IMR-90 (cell line): Measurements from ENCODE around the gene MGME1. TPM values are rescaled to one million over a fixed set of nuclear protein-coding genes. Genes with fewer than 3 reads are reported as not detected.

ENCODE experiments used
- ATAC-seq: fragments of 200-7000 bp; cut with Tn5 transposase; 2 replicates; pipeline ENCODE4 v1.9.1; 2020; ENCODE audit warnings: low read depth, mild to moderate bottlenecking, moderate library complexity
- BruUV-seq: library from RNA; stranded (reverse); fragments of 400-500 nt; replicated peaks from 2 replicates; lab custom pipeline; 2021; lab: Mats Ljungman, UMichigan
- CTCF ChIA-PET: fragments of 300-600 bp; formaldehyde crosslinking; extraction: SDS; loops from one replicate; lab custom pipeline; 2021; ENCODE audit warnings: antibody characterized with exemption; lab: Yijun Ruan, JAX
- POLR2A ChIA-PET: fragments of 300-600 bp; sonication (Branson Sonifier 250); formaldehyde crosslinking; loops from one replicate; lab custom pipeline; 2022; ENCODE audit warnings: antibody characterized with exemption; ENCODE audit not compliant: unreplicated experiment; lab: Charles Lee
- DNase-seq: peaks from one replicate; pipeline ENCODE4 v3.0.0; 2013
- H2AFZ ChIP-seq: replicated peaks from 2 replicates; pipeline ENCODE3; 2013; ENCODE audit warnings: low read length, mild to moderate bottlenecking; ENCODE audit not compliant: poor library complexity
- H2AK5ac ChIP-seq: 2 replicates; pipeline ENCODE4 v1.6.1; 2013; ENCODE audit warnings: low read depth, low read length, inconsistent platforms
- H2AK9ac ChIP-seq: replicated peaks from 2 replicates; pipeline ENCODE3; 2013; ENCODE audit warnings: mild to moderate bottlenecking, low read depth, low read length, moderate library complexity; ENCODE audit not compliant: poor library complexity
- H2BK120ac ChIP-seq: 2 replicates; pipeline ENCODE4 v1.6.1; 2013; ENCODE audit warnings: low read depth, low read length, inconsistent platforms
- H2BK15ac ChIP-seq: 3 replicates; pipeline ENCODE4 v1.6.1; 2013; ENCODE audit warnings: low read depth, low read length, inconsistent platforms
- H2BK20ac ChIP-seq: 2 replicates; pipeline ENCODE4 v1.6.1; 2013; ENCODE audit warnings: low read depth, mild to moderate bottlenecking, inconsistent platforms, low read length, moderate library complexity
- H2BK5ac ChIP-seq: 2 replicates; pipeline ENCODE4 v1.6.1; 2013; ENCODE audit warnings: mild to moderate bottlenecking, low read depth, low read length, inconsistent platforms; ENCODE audit not compliant: poor library complexity, severe bottlenecking
- H3K14ac ChIP-seq: replicated peaks from 2 replicates; pipeline ENCODE4 v1.6.1; 2013; ENCODE audit warnings: low read depth, low read length, inconsistent platforms
- H3K18ac ChIP-seq: 2 replicates; pipeline ENCODE4 v1.6.1; 2013; ENCODE audit warnings: low read depth, low read length, control low read depth
- H3K23ac ChIP-seq: 2 replicates; pipeline ENCODE4 v1.6.1; 2013; ENCODE audit warnings: low read depth, low read length, inconsistent platforms
- H3K27ac ChIP-seq: 2 replicates; pipeline ENCODE4 v1.5.1; 2013; ENCODE audit warnings: mild to moderate bottlenecking, control low read depth, low read length; ENCODE audit not compliant: insufficient read depth
- H3K27me3 ChIP-seq: 2 replicates; pipeline ENCODE4 v1.6.1; 2013; ENCODE audit warnings: low read length; ENCODE audit not compliant: control insufficient read depth, insufficient read depth
- H3K36me3 ChIP-seq: 2 replicates; pipeline ENCODE4 v1.6.1; 2013; ENCODE audit warnings: low read length, mixed read lengths; ENCODE audit not compliant: control insufficient read depth, insufficient read depth
- H3K4ac ChIP-seq: 2 replicates; pipeline ENCODE4 v1.6.1; 2013; ENCODE audit warnings: low read depth, low read length, inconsistent platforms
- H3K4me1 ChIP-seq: 2 replicates; pipeline ENCODE4 v1.6.1; 2013; ENCODE audit warnings: low read length, mixed read lengths; ENCODE audit not compliant: control insufficient read depth, insufficient read depth
- H3K4me2 ChIP-seq: 2 replicates; pipeline ENCODE4 v1.6.1; 2013; ENCODE audit warnings: low read depth, mild to moderate bottlenecking, control low read depth, low read length, moderate library complexity
- H3K4me3 ChIP-seq: 2 replicates; pipeline ENCODE4 v1.5.1; 2013; ENCODE audit warnings: low read depth, mild to moderate bottlenecking, control low read depth, low read length, moderate library complexity; ENCODE audit not compliant: insufficient read depth
- H3K56ac ChIP-seq: 2 replicates; pipeline ENCODE4 v1.6.1; 2013; ENCODE audit warnings: low read length, inconsistent platforms; ENCODE audit not compliant: insufficient read depth; ENCODE audit errors: extremely low read depth
- H3K79me1 ChIP-seq, 2 experiments: 2 replicates each; pipeline ENCODE4 v1.6.1; 2013; ENCODE audit warnings: low read length in 2 of 2, inconsistent platforms in 1 of 2, low read depth in 1 of 2
- H3K9ac ChIP-seq: 2 replicates; pipeline ENCODE4 v1.6.1; 2013; ENCODE audit warnings: low read depth, low read length, control low read depth
- H3K9me1 ChIP-seq: 2 replicates; pipeline ENCODE4 v1.6.1; 2013; ENCODE audit warnings: low read length, inconsistent platforms; ENCODE audit not compliant: insufficient read depth
- H3K9me3 ChIP-seq: 2 replicates; pipeline ENCODE4 v1.6.1; 2013; ENCODE audit warnings: low read length; ENCODE audit not compliant: control insufficient read depth, insufficient read depth
- H4K20me1 ChIP-seq: 2 replicates; pipeline ENCODE4 v1.6.1; 2013; ENCODE audit warnings: low read length, inconsistent platforms; ENCODE audit not compliant: insufficient read depth
- H4K5ac ChIP-seq: 2 replicates; pipeline ENCODE4 v1.6.1; 2013; ENCODE audit warnings: mild to moderate bottlenecking, low read depth, low read length, control low read depth
- H4K8ac ChIP-seq, 2 experiments: 2 replicates each; pipeline ENCODE4 v1.6.1; 2013; ENCODE audit warnings: low read depth in 2 of 2, low read length in 2 of 2, control low read depth in 1 of 2, inconsistent platforms in 1 of 2
- H4K91ac ChIP-seq: 2 replicates; pipeline ENCODE4 v1.6.1; 2013; ENCODE audit warnings: low read depth, low read length, inconsistent platforms; ENCODE audit not compliant: insufficient read depth
- POLR2A ChIP-seq: IDR thresholded peaks from 2 replicates; pipeline ENCODE4 v1.6.1; 2012; ENCODE audit warnings: mild to moderate bottlenecking, low read depth, low read length
- WGBS, 2 experiments: methylation state at CpG; one replicate each; pipeline versions ENCODE4 v1.1.5 to v1.1.7; 2013; ENCODE audit warnings: missing lambda C conversion rate in 2 of 2; ENCODE audit not compliant: insufficient read length in 1 of 2; ENCODE audit errors: extremely low coverage in 2 of 2; 5-methylcytosine and 5-hydroxymethylcytosine counted together
- dilution Hi-C: fragments of 300-500 bp; cut with HindIII; formaldehyde crosslinking; loops from one replicate; pipeline ENCODE4 v1.14.3; 2018; ENCODE audit warnings: low sequenced_read_pairs; ENCODE audit not compliant: unreplicated experiment
- in situ Hi-C: fragments of 300-500 bp; cut with MboI; formaldehyde crosslinking; loops from 3 replicates; pipeline ENCODE4 v1.14.3; 2019; ENCODE audit warnings: low sequenced_read_pairs, inconsistent platforms, mixed read lengths
- intact Hi-C: fragments of 100-400 bp; cut with micrococcal nuclease; formaldehyde crosslinking; loops from 2 replicates; pipeline ENCODE4 v1.10.0; 2022
- polyA plus RNA-seq, 3 experiments: library from polyadenylated mRNA; depleted of rRNA; stranded (reverse); fragments of >200 nt; gene quantifications; 2 replicates each; pipeline ENCODE4 v1.2.3, GENCODE V29; 2012; ENCODE audit warnings: low replicate concordance in 1 of 3
- total RNA-seq: library from RNA; depleted of rRNA; stranded (reverse); fragments of >200 nt; gene quantifications from 2 replicates; pipeline ENCODE4 v1.2.3, GENCODE V29; 2012
- TF ChIP-seq, protein P1 (sequence below): conservative IDR thresholded peaks from 2 replicates; pipeline ENCODE4 v1.5.1; 2012; ENCODE audit warnings: mild to moderate bottlenecking, low read depth, low read length, improper control_type of control experiment

The MGME1 gene
- total and polyA plus RNA-seq, 2 of the 4 experiments (the other 2 are of a cell fraction) = 7.2 to 9.3 TPM

DNA sequence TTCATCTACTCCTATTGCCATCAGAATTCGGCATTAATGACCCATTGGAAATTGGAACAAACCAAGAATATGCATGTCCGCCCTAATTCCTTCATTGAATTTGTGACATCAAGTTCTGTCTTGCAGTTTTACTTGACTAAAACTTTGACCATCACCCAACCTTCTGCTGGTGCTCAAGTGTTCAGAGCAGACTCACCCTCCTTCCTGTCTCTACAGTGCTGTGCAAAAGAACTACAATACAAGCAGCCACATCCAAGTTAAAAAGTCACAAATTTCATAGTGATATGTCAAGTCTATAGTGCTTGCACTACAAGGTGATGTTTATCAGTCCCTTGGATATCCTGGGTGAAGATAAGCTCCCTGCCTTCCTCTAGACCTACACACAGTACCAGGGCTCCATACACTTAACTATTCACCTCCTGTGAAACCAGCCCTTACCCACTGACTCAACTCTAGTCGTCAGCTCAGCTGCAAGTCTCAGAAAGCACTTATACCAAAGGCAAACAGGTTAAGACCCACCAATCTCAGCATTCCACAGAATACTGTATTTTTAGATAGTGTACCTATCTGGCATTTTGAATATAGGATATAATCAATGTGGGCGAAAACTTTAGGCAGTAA, 23.9 kb upstream of the MGME1 start:
- Histone ChIP-seq H3K27ac (no peak overlapping the region), H3K4me3 (no peak overlapping the region), H3K79me1 (peaks cover 35 to 51% of the 10 kb centered on the region in 2 experiments), H3K23ac (peak overlapping the region; percentile 27; the same call in 1 of the 2 replicates), H3K27me3 (no peaks in the 10 kb centered on the region), H2BK120ac (no peak overlapping the region), H2BK20ac (no peak overlapping the region), H3K4me2 (no peak overlapping the region), H2AK9ac (no peak overlapping the region), H3K9me3 (no peaks in the 10 kb centered on the region), H3K9me1 (peaks cover 3% of the 10 kb centered on the region), H3K14ac (no peak overlapping the region), H3K4me1 (no peaks in the 10 kb centered on the region), H2AK5ac (no peak overlapping the region), H3K9ac (no peak overlapping the region), H3K4ac (no peak overlapping the region), H2BK15ac (no peak overlapping the region), H2AFZ (no peak overlapping the region), H4K91ac (no peak overlapping the region), H3K56ac (no peak overlapping the region), H4K8ac (no peak overlapping the region), H4K20me1 (peaks cover 17% of the 10 kb centered on the region), H3K36me3 (peaks cover 59% of the 10 kb centered on the region), H3K18ac (no peak overlapping the region), H2BK5ac (no peak overlapping the region), H4K5ac (no peak overlapping the region)
- in situ Hi-C loops (no loop called here), dilution Hi-C loops (no loop called here), intact Hi-C loops (no loop called here)
- WGBS, 2 experiments = 94% methylated on average over 2 of the region's 4 CpGs; no CpG with 5 or more reads in 1 of the 2 experiments
- DNase-seq (no peak), ATAC-seq (no peak)
- TF ChIP-seq, protein P1, sequence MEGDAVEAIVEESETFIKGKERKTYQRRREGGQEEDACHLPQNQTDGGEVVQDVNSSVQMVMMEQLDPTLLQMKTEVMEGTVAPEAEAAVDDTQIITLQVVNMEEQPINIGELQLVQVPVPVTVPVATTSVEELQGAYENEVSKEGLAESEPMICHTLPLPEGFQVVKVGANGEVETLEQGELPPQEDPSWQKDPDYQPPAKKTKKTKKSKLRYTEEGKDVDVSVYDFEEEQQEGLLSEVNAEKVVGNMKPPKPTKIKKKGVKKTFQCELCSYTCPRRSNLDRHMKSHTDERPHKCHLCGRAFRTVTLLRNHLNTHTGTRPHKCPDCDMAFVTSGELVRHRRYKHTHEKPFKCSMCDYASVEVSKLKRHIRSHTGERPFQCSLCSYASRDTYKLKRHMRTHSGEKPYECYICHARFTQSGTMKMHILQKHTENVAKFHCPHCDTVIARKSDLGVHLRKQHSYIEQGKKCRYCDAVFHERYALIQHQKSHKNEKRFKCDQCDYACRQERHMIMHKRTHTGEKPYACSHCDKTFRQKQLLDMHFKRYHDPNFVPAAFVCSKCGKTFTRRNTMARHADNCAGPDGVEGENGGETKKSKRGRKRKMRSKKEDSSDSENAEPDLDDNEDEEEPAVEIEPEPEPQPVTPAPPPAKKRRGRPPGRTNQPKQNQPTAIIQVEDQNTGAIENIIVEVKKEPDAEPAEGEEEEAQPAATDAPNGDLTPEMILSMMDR = no peak
- no peak for TF ChIP-seq POLR2A
- POLR2A ChIA-PET = interaction anchor here (0.6 kb wide), 1 partner anchor 447 kb away, joined by 3 read pairs; no protein-coding TSS in a partner anchor
- no TSS peak for BruUV-seq
- CTCF ChIA-PET = no interaction called here
